Spinal cord (tissue), 10 donors: ENCODE results near the gene SHROOM3. TPM values are rescaled to one million over a fixed set of nuclear protein-coding genes. Genes with fewer than 3 reads are reported as not detected.

Source experiments
- DNase-seq, 6 donors: peaks; one replicate each; pipeline versions ENCODE4 v3.0.0 to v3.0.0-alpha.2; 2013 to 2015; ENCODE audit warnings: low spot score in 6 of 6, low read depth in 4 of 6
- H3K27ac ChIP-seq: one replicate; pipeline ENCODE4 v1.5.1; 2013; ENCODE audit warnings: low read depth, low read length, control low read depth
- H3K27me3 ChIP-seq: one replicate; pipeline ENCODE4 v1.6.1; 2013; ENCODE audit warnings: low read length; ENCODE audit not compliant: control insufficient read depth, insufficient read depth
- H3K36me3 ChIP-seq: one replicate; pipeline ENCODE4 v1.6.1; 2013; ENCODE audit warnings: low read length; ENCODE audit not compliant: control insufficient read depth, insufficient read depth
- H3K4me1 ChIP-seq: one replicate; pipeline ENCODE4 v1.6.1; 2013; ENCODE audit warnings: low read length; ENCODE audit not compliant: control insufficient read depth, insufficient read depth
- H3K4me3 ChIP-seq: one replicate; pipeline ENCODE4 v1.5.1; 2013; ENCODE audit warnings: low read depth, low read length, control low read depth
- H3K9me3 ChIP-seq: one replicate; pipeline ENCODE4 v1.6.1; 2013; ENCODE audit warnings: low read length; ENCODE audit not compliant: control insufficient read depth, insufficient read depth
- WGBS: methylation state at CpG from one replicate; pipeline ENCODE4 v1.1.5; 2013; ENCODE audit warnings: missing lambda C conversion rate; ENCODE audit not compliant: insufficient coverage; 5-methylcytosine and 5-hydroxymethylcytosine counted together
- polyA plus RNA-seq, 2 donors: library from polyadenylated mRNA; unstranded; fragments of 120-200 nt; gene quantifications; one replicate each; pipeline ENCODE4 v1.2.1, GENCODE V29; 2013; ENCODE audit not compliant: insufficient read length in 2 of 2
- total RNA-seq, 2 donors: library from RNA; depleted of rRNA in 1 of 2; stranded (reverse); fragments of 120-200 nt in 1 of 2; fragments of >200 nt in 1 of 2; gene quantifications; one replicate each; pipeline versions ENCODE4 v1.2.3 to v1.2.4, GENCODE V29; 2013 to 2014
- donor health status: healthy.

The SHROOM3 gene
- total and polyA plus RNA-seq, 4 donors, result 11.6 to 23.3 (median 19.3) TPM

GRCh38 chr4:76458297-76458696 is 23.3 kb downstream of the SHROOM3 start:
- H3K27ac ChIP-seq, result no peak overlapping the region
- no peaks in the 10 kb centered on the region for H3K4me1 ChIP-seq
- no peak for DNase-seq
- no peaks in the 10 kb centered on the region for H3K36me3 ChIP-seq
- peaks cover 4% of the 10 kb centered on the region for H3K9me3 ChIP-seq
- no CpG with 5 or more reads among the region's 2 CpGs for WGBS
- H3K27me3 ChIP-seq, result no peaks in the 10 kb centered on the region
- no peak overlapping the region for H3K4me3 ChIP-seq

DNA sequence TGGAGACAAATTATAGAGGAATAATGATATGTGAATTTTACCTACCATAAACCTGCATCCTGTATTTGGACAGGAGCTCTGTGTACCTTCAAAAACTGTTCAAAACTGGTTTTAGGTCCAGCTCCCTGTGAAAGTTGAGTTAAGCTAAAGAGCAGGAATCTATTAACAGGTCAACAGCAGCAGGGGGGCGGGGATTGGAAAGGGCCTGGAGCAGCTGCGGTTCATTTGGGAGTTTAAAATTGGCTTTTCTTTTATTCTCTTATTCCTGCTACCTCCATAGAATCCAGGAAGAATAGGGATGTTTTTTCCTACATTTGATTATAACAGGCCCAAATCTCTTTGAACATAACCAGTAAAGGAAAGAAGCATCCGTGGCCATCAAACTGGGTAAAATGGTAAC is 23.8 kb downstream of the SHROOM3 start:
- DNase-seq, result peak in 2 of 6 donors; percentile 55 to 71
- Histone ChIP-seq H3K4me1 (no peaks in the 10 kb centered on the region), H3K27ac (peak overlapping the region; percentile 73), H3K36me3 (no peaks in the 10 kb centered on the region), H3K27me3 (no peaks in the 10 kb centered on the region), H3K9me3 (peaks cover 8% of the 10 kb centered on the region), H3K4me3 (no peak overlapping the region)
- whole genome bisulfite sequencing, result no CpG with 5 or more reads among the region's 3 CpGs

DNA sequence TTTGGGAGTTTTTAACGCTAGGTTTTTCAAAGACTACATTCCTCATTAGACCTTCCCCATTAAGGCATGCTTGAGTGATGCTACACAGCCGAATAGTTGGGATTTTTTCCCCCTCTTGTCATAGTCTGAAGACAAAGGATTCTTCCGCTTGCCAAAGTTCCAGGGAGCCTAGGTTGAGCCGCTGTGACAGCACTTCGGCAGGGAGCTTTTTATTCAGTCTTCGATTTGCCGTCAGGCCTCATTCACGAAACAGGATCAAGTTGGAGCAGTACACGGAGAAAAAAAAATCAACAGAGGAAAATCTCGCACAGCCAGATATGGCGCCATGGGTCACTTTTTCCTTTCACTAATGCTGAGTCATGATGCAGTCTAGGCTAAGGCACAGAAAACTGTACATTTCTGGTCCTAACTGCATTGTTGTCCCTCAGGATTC is 24.3 kb downstream of the SHROOM3 start:
- peak in 2 of 6 donors; percentile 76 to 83 for DNase-seq

DNA sequence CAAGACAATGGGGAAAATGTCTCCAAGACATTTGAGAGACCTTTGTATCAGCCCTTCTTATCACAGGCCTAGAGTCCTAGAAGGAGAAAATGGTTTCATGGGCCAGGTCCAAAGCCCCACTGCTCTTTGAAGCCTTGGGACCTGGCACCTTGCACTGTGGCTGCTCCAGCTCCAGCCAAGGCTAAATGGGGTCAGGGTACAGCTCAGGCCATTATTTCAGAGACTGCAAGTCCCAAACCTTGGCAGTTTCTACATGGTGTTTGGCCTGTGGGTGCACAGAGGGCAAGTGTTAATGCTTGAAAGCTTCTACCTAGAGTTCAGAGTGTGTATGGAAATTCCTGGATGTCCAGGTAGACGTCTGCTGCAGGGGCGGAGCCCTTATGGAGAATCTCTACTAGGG is 28.5 kb downstream of the SHROOM3 start:
- DNase-seq, result no peak
- 100% methylated on average over 2 of the region's 2 CpGs for WGBS
- H3K4me3 ChIP-seq, result no peak overlapping the region
- H3K27me3 ChIP-seq, result no peaks in the 10 kb centered on the region
- no peak overlapping the region for H3K27ac ChIP-seq
- peaks cover 2% of the 10 kb centered on the region for H3K4me1 ChIP-seq
- H3K9me3 ChIP-seq, result peaks cover 13% of the 10 kb centered on the region
- no peaks in the 10 kb centered on the region for H3K36me3 ChIP-seq

More for the DNA sequence above, 24.3 kb downstream of the SHROOM3 start:
- Histone ChIP-seq H3K27ac (peak overlapping the region; percentile 73), H3K36me3 (no peaks in the 10 kb centered on the region), H3K9me3 (peaks cover 13% of the 10 kb centered on the region), H3K27me3 (no peaks in the 10 kb centered on the region), H3K4me1 (no peaks in the 10 kb centered on the region), H3K4me3 (no peak overlapping the region)
- WGBS, result 20% methylated on average over 9 of the region's 11 CpGs

DNA sequence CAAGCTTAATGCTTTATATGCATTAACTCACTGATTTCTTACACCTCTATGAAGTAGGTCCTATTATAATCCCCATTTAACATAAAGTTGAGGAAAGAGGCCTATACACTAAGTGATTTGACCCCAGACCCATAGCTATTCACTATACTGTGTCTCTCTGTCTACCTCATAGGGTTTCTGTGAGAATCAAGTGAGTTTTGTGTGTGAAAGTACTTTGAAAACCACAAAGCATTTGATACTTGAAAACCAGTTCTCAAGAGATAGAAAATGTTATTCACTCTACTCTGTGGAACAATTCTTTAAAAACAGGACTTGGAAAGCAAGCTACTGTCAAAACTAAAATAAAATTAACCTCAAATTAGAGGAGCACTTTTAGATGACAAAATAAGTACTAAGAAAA is 35.0 kb downstream of the SHROOM3 start:
- Histone ChIP-seq H3K27me3 (no peaks in the 10 kb centered on the region), H3K27ac (peak overlapping the region; percentile 67), H3K36me3 (no peaks in the 10 kb centered on the region), H3K4me3 (no peak overlapping the region), H3K4me1 (peaks cover 7% of the 10 kb centered on the region), H3K9me3 (no peaks in the 10 kb centered on the region)
- DNase-seq, result no peak

DNA sequence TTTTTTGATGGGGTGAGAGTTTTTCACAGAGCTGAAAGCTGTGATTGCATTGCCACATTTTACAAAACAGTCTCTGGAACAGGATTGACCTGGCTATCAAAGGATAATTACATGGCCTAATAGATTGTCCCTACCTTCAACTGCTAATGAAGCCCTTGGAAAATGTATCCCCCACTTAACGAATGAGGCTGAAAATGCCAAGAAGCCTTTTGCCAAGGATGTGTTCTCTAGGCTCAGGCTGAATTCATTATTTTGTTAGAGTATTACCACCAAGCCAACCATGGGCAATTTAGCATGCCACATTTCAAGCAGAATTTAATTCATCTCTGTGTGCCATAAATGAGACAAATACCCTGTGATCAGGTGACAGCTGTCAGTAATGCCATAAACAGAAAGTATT is 35.5 kb downstream of the SHROOM3 start:
- Histone ChIP-seq H3K27me3 (no peaks in the 10 kb centered on the region), H3K9me3 (no peaks in the 10 kb centered on the region), H3K36me3 (no peaks in the 10 kb centered on the region), H3K4me1 (peaks cover 7% of the 10 kb centered on the region), H3K27ac (peak overlapping the region; percentile 67), H3K4me3 (no peak overlapping the region)
- DNase-seq, result peak in 2 of 6 donors; percentile 73 to 82
- no CpG with 5 or more reads among the region's 1 CpG for WGBS

- Histone ChIP-seq H3K27ac (no peak overlapping the region), H3K27me3 (no peaks in the 10 kb centered on the region), H3K9me3 (no peaks in the 10 kb centered on the region), H3K36me3 (no peaks in the 10 kb centered on the region), H3K4me1 (no peaks in the 10 kb centered on the region), H3K4me3 (no peak overlapping the region)
- WGBS, result no CpG with 5 or more reads among the region's 1 CpG
- DNase-seq, result no peak
These were observed 41.5 kb downstream of the SHROOM3 start for GRCh38 chr4:76476571-76476970.

DNA sequence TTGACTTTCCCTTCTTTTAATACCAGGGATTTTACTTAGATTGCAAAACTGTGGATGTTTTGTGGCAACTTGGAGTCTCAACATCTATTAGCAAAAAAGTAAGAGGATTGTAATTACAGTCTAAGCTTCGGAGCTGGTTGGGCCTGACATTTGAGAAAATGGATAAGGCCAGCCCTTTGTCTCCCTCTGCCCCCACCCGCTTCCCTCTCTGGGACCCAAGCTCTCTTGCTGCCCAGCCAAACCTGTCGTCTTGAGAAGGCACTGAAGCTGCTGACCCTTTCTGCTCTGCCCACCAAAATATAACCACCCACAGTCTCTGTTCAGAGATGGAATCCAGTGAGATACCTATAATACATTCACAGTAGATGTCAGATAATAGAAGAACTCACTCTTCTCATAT is 49.6 kb downstream of the SHROOM3 start:
- DNase-seq, result no peak
- no peaks in the 10 kb centered on the region for H3K27me3 ChIP-seq
- H3K9me3 ChIP-seq, result no peaks in the 10 kb centered on the region
- H3K27ac ChIP-seq, result peak overlapping the region; percentile 40
- no peaks in the 10 kb centered on the region for H3K36me3 ChIP-seq
- H3K4me3 ChIP-seq, result no peak overlapping the region
- peaks cover 10% of the 10 kb centered on the region for H3K4me1 ChIP-seq
- WGBS, result 82% methylated on average over 2 of the region's 3 CpGs

DNA sequence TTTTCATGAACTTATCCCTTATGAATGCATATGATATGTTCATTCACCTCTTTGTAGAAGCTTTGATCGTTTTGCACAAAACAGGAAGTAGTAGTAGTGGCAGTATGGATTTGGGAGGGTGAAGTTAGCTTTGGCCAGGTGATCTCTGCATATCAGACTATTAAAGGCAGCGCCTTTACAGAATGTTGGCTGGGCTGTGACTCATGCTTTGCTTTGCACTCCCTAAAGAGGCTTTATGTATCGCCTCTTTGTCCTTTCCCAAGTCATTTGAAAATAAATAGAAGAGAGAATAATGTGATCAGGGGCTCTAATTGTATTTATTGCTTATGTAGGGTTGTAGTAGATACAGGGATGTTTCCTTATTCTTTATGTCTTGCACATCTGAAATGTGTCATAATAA is 50.4 kb downstream of the SHROOM3 start:
- peak in 1 of 6 donors; percentile 39 for DNase-seq
- Histone ChIP-seq H3K27ac (peak overlapping the region; percentile 57), H3K27me3 (no peaks in the 10 kb centered on the region), H3K4me1 (peaks cover 13% of the 10 kb centered on the region), H3K36me3 (no peaks in the 10 kb centered on the region), H3K9me3 (no peaks in the 10 kb centered on the region), H3K4me3 (no peak overlapping the region)
- no CpG with 5 or more reads among the region's 3 CpGs for WGBS

DNA sequence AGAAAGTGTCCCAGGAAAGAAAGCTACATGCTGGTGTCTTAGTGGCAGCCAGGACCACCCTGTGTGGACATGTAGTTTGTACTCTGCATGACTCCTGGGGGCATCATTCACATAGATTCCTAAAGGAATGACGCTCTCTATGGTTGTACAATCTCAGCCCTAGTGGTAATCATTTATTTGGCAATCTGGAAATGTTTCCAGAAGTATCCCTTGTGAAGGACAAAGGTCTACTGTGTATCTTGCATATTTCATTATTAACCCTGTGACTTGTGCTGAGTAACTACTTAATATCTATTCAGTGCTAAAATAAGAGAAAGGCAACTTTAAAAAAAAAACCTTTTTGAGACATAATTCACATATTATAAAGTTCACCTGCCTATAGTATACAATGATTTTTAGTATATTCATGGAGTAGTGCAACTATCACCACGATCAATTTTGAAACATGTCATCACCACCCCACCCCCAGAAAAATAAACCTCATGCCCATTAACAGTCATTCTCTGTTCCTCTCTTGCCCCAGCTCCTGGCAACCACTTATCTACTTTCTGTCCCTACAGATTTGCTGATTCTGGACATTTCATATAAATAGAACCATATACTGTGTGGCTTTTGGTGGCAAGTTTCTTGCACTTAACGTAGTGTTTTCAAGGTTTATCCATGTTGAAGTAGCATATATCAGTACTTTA is 51.7 kb downstream of the SHROOM3 start:
- Histone ChIP-seq H3K27me3 (no peaks in the 10 kb centered on the region), H3K4me3 (no peak overlapping the region), H3K36me3 (no peaks in the 10 kb centered on the region), H3K4me1 (peaks cover 16% of the 10 kb centered on the region), H3K27ac (peak overlapping the region; percentile 44), H3K9me3 (no peaks in the 10 kb centered on the region)
- DNase-seq, result no peak
- WGBS, result 80% methylated on average over 1 of the region's 3 CpGs
